HS-5 (cell line): ENCODE results near the gene LSM10.

ENCODE experiments used
- DNase-seq: peaks from one replicate; pipeline ENCODE4 v3.0.0-alpha.2; 2012; ENCODE audit warnings: low read depth

The LSM10 gene

DNA sequence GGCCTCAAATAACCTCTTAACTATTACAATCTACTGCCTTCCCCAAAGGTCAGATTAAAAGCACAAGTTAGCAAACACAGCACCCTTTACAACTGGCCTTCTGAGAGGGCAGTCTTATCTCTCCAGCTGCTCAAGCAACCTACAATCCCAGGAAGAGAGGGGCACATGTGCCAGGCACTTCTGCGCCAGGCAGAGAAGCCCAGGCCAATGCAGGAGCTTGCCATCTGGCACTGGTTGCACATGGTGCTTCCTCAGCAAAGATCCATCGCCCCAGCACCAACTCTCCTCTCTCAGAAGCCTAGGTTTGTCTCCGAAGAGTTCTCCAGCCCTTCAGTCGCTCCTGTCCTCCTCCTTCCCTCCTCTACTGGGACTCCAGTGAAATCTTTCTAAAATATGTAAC is 14.5 kb downstream of the LSM10 start:
- DNase-seq, result no peak

DNA sequence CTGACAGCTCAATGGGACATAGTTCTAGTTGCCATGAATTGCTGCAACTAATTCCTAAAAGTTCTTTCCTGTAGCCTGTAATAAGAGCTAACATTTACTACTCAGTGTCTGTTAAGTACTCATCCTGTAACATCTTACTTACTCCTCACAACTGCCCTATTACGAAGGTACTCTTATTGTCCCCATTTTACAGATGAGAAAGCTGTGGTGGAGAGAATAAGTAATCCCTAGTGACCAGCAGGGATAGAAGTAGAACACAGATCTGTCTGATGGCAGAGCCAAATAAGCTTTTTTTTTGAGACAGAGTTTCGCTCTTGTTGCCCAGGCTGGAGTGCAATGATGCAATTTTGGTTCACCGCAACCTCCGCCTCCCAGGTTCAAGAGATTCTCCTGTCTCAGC is 15.0 kb downstream of the LSM10 start:
- DNase-seq, result no peak

DNA sequence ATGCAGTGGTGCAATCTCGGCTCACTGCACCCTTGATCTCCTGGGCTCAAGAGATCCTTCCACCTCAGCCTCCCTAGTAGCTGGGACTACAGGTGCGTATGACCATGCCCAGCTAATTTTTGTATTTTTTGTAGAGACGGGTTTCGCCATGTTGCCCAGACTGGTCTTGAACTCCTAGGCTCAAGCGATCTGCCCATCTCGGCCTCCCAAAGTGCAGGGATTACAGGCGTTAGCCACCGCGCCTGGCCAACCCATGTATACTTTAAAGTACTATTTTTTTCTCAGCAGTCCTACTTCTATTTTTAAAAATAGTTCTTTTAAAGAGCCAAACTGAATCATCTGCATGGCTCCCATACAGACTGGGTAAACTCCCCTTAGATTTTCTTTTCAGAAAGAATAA is 15.5 kb downstream of the LSM10 start:
- no peak for DNase-seq

DNA sequence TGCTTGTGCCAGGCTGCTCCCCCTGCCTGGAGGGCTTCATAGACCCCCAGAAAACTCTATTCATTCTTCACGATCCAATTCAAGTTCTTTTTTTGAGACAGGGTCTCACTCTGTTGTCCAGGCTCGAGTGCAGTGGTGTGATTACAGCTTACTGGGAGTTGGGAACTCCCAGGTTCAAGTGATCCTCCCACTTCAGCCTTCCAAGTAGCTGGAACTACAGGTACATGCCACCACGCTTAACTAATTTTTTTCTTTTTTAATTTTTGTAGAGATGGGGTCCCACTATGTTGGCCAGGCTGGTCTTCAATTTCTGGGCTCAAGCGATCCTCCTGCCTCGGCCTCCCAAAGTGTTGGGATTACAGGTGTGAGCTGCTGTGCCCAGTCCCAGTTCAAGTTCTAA is 16.3 kb downstream of the LSM10 start:
- DNase-seq, result no peak

DNA sequence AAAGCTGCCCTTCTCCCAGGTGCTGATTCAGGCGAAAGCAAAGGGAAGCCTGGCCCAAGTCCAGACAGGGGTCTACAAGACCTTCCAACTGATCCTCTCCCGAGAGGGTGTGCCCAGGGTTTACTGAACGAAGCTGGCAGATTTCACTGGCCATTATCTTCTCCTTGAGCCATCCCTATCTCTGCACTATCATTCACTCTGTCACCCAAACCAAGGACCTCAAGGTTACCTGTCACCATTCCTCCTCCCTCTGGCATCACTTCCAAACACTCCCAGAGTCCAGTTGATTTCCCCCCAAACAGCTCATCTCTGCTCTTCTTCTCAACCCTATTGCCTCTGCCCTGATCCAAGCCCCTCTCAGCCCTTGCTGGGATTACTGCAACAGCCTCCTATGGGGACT is 16.9 kb downstream of the LSM10 start:
- DNase-seq, result no peak

DNA sequence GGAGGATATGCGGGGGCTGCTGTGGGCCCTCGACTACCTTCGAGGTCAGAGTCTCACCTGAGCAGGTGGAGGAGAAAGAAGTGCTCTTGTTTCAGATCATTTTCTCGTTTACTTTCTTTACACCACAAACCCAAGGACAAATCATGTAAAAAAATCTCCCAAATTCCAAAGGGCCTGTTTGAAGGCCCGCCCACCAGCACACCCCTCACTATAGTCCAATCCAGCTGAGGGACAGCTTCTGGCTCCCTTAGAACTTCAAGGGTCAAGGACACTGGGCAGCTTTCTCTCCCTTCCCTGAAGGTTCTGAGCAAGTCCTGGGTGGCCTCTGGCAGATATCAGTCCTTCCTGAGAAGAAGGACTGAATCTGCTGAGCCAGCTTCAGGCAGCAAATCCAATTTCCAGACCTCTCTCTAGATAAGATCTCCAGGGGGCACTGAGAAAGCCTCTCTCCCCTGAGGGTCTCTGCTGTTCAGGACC is 17.5 kb downstream of the LSM10 start:
- no peak for DNase-seq

DNA sequence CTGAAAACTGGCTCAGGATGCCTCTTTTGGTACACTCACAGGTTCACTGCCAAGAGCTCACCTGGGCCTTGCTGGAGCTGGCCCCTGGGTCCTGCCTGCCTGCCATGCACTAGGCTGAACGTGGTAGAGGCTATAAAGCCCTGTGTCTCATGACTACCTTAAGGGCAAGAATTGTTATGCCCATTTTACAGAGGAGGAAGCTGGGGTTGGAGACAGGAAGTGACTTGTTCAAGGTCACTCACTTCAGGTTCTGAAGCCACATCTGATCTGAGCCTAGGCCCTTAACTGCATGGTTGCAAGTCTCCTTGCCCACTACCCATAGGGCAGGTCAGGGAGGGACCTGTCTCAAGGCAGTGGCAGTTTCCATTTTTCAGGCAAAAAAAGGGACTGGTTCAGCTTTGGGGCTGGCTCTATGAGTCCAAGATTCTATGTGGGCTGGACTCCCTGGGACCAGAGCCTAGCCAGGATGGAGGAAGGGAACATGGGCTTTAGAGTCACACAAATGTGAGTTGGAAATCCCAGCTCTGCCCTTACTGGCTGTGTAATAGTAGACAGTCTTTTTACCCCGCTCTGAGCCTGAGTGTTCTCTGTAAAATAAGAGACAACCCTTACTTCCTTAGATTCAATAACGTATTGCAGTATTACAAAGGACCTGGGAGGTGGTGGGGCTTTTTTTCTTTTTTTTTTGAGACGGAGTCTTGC is 19.8 kb downstream of the LSM10 start:
- DNase-seq, result no peak

DNA sequence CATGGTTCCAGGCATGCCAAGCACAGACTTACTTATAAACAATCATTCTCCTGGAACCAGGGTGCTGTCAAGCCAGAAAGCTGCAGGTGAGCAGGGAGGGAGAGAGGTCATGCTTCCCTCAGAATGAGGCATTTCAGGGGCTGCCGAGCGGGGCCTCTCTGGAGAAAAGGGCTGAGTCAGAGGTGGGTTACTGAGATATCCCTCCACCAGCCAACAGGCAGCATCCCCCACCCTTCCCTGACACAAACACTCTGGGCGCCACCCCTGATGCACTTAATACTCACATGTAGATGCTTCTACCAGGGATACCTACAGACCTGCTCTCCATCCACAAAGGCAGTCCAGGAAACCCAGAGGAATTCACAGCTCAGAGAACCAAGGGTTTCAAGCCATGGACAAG is 25.1 kb downstream of the LSM10 start:
- no peak for DNase-seq

DNA sequence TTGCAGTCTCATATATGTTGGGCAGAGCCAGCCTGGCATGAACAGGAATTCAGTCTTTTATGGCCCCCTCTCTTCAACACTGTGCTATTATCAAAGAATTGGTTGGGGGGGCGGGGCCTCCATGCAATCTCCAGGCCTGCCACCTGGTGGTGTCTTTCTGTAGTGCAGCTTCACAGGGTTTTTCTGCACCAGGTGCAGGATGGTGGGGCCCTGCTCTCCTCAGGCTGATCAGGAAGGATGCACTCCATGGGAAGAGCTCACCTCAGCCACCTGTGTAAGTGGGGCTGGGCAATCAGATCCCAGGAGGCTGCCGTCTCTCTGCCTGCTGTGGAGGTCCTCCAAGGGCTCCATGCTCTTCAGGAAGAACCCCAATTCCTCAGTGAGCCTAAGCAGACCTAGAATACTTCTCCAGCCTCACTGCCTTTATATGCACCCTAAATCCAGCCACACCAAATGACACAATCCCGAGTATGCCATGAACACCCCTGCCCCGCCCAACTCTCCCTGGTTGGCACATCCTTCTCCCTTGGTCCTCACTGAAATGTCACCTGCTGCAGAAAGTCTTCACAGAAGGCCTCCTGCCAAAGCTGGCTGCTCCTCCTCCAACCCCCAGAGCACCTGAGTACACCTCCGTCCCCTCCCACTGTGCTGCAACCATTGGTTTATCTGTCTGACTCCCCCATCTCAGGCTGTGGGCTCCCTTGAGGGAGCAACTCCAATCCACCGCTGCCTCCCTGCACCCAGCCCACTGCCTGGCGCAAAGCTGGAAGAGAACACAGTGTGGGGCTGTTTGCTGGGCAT is 28.4 kb downstream of the LSM10 start:
- no peak for DNase-seq

DNA sequence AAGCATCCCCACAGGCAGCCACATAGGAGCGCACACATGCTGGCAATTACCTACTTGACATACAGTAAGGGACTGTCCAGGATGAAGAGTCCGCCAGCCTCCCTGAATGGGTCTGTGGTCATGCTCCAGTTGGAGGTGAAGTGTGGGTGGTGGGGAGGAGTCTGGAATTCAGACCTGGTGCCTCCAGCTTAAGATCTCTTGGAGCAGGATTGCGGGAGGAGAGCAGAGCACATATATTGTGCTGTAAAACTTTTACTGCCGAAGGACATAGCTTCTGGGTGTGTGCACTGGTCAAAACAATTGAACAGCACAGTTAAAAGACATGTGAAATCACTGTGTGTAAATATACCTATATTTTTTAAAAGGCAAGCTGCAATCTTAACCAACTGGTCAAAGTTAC is 29.9 kb downstream of the LSM10 start:
- no peak for DNase-seq

DNA sequence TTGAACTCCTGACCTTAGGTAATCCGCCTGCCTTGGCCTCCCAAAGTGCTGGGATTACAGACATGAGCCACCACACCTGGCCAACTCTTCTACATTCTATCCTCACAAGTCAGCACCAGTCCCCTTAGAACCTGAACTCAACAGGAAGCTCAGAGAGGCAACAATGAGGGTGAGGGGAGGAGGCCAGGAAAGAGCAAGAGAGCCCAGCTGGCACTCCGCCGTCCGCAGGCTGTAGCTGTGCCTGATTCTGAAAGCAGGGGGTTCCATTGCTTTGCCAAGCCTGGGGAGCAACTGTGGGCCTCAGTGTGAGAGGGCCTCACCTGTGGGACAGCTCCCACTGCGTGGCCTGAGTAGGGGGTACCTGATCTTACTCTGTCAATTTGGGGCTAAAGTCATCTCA is 30.6 kb downstream of the LSM10 start:
- DNase-seq, result no peak

DNA sequence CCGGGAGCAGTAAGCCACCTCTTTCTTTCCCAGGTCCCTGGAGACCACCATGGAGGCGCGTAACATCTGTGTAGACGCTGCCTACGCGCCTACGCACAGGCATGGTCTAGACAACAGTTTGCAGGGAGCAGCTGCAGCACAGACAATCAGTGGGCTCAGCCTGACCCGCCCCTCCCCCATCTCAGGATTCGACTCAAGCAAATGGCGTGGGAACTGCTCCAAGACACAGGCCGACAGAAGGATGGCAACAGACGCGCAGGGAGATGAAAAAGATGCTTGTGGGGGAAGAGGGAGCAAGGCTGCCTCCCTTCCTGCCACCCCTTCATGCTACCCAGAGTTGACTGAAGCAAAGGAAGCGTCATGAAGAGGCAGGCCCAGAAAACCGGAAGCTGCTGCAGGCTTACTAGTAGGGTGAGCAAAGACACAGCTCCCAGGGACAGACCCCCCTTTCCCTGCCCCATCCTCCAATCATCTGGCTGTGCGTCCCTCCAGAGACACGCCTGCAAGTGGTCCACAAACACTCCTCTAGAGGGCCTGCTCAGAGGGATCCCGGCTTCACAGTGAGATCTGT is 31.5 kb downstream of the LSM10 start:
- no peak for DNase-seq

DNA sequence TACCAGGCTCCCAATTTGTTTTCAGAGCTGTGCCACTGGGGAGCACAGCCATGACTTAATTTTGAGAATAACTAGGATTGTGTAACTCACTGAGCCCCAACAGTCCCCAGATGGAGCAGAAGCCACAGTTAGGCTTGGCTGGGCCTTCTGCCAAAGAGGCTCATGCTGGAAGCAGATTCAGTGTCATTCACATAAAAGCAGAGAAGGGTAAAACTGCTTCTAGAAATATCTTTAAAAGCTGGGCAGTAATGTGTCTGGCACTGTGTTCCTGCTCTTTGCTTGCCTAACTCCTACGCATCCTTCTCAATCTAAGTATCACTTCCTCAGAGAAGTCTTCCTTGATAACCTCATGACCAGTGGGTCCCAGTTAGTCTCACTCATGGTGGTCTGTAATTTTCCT is 32.3 kb downstream of the LSM10 start:
- no peak for DNase-seq

DNA sequence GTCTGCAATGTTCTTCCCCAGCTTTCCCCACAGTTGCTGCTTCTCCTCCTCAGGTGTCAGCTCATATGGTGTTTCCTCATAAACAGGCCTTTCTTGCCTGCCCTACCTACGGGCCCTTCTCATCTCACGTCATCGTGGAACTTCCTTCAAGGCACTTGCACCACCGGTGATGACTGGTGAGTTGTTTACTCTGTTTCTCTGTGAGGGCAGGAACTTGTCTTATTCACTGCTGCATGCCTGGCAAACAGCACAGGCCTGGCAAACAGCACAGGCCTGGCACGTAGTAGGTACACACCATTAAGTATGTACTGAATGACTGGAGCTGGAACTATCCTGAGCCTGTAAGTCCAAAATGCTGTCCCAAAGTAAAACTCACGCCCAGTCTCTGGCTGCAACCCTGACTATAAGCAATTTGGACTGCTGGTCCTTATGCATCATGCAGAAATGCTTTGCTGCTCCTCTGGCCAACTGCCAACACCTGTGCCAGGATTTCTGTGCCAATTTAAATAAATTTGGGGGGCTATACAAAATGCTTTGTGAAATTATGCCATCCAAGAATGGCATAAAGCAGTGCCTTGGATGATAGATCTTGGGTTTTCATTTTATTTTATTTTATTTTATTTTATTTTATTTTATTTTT is 37.7 kb downstream of the LSM10 start:
- no peak for DNase-seq

DNA sequence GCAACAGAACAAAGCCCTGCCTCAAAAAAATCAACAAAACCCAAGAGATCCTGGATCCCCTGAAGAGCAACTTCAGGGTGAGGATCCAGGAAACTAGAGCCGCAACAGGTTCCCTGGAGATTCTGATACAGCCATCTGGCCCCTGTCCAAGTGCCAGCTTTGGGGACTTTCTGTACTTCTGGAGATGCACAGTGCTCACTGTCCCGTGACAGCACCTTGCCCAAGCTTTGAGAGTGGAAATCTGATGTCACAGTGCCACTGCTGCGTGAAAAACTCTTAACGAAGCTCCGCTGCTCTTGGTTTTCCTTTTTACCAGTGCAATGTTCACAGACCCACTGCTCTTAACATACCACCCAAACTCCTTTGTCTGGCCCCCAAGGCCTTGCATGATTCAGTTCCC is 38.3 kb downstream of the LSM10 start:
- DNase-seq, result no peak

DNA sequence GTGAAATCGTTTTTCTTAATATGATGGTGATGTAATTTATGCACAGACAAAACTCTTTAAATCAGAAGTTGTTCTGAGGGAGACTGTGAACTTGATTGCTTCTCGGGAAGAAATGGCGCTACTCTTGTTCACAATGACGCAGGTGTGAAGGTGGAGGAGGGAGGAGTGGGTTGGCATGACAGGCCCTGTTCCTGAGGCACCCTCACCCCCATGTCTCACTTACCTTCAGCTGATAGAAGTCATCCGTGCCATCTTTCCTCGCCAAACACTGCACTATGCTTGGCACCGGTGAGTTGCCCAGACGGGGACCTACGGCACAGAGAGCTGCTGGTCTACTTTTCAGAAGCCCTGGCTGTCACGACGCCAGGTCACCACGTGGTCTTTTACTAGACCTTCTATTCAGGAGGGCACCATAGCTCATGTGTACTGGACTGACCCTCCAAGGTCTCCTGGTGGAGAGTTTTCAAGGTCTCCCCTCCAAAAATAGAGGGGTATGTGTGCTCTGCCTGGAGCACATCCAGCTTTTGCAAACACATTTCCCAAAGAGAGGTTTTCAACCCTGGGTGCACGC is 39.1 kb downstream of the LSM10 start:
- DNase-seq, result no peak

DNA sequence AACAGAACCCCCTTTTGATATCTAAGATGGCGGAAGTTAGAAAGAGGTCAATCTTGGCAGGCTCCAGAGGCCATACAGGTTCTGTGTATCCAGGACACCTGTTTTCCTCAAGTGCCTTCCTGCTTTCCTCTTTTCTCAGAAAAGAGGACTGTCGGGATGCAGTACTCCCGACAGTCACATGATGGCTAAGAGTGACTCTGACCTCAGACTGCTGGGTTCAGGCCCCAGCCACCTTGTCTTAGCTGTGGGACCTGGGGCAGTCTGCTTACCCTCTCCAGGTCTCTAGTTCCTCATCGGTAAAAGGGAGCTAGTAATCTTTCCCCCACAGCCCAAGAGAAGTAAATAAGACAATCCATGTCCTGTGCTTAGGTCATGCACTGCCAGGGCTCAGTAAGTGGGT is 41.9 kb downstream of the LSM10 start:
- DNase-seq, result no peak

DNA sequence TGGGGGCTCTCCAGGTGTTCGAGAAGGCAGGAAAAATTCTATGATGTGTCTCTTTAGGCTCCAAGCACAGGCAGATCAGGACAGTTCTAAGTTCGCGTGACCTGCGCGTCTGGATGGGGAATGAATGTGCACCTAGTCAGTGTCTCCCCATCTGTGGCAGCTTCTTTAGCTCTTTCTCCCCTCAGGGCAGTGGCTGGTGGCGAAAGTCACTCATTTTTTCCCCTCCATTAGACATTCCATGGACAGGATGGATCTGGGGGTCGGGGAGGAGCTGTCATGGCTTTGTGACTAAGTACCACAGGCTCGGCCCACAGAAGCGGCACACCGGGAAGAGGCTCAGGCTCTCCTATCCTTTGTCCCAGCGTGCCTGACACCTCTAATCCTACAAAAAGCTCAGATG is 43.2 kb downstream of the LSM10 start:
- DNase-seq, result no peak

DNA sequence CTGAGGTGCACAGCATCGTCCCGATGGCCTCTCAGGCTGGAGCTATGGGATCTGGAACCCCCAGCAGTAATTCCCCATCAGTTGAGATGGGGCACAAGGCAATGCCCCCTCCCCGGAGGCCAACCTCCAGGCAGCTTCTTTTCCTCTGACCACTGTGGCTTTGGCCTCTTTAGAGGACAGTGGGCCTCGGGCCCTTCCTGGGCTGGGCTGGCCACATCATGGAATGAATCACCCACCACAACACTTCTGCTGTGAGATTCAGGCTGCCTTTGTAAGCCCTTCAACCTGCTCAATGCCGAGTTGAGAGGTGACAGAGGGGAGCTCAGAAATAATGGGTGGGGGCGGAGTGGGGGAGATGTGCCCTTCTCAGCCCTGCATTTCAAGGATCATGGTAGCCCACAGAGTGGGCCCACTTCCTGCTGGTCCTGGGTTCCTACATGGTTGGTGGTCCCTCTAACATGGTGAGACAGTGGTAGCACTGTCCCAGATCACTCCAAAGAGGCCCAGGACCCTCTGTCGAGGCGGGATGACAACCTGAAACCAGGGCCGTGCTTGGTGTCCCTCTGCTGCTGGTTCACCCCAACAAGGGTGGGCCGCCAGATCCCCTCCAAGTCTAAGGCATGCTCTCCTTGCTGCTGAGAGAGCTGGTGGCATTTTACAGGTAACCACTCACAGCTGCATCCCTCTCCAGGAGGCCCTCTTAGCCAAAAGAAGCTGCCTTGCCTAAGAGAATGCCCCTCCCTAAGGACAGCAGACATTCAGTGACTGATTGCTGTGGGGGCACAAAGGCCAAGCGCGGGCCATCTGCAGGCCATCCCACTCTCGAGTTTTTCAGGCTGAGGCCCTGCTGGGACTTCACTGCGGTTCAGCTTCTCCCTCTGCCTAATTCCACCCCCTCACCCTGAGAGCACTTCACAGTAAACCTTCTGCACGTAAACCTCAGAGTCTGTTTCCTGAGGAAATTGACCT is 44.5 kb downstream of the LSM10 start:
- no peak for DNase-seq

DNA sequence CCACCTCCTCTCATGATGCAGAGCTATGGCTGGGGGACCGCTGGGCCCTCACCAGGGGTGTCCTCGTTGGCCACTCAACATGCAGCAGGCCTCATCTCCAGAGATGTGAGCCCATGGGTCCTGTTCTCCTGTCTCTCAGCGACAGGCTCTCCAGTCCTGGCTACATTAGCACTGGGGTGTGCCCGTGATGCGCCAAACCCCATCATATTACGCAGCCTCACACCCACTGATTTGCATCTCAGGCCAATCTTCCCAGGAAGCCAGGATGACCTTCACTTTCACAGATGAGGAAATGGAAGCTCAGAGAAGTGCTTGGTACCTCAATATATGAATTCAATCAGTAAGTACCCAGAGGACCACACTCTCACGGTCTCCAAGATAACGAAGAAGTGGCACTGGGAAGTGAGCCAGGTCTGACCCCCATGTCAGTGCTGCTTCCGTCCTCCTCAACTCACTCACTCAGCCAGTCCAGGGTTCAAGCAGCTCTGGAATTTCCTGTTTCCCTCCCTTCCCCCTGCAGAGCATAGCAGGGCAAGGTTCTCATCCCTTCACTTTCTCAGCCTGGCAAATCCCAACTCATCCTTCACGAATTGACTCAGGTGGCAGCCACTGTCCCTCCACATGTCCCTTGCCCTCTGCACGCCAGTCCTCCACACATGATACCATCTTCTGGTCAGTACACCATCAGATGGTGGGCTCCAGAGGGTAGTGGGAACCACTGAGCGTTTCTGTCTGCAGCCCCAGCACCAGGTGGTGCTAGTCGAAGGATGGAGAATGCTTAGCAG is 45.4 kb downstream of the LSM10 start:
- no peak for DNase-seq
